Activated T-helper 1 cell treated with anti-CD3 and anti-CD28 coated beads, Interleukin-12 subunit alpha, Interleukin-12 subunit beta, Interleukin-2, Interleukin-4 antibody, amounts not matched to agents 30 ng/mL and 10 ng/mL and 1 ng/mL, durations not matched to agents 14 hours and 24 hours and 36 hours (primary cell): ENCODE data around the gene ADAM19. TPM values are rescaled to one million over a fixed set of nuclear protein-coding genes. Genes with fewer than 3 reads are reported as not detected.

Source experiments
- DNase-seq: peaks from one replicate; pipeline ENCODE4 v3.0.0; 2021; ENCODE audit warnings: low spot score
- H3K27ac Mint-ChIP-seq: one replicate; pipeline ENCODE4 v1.8.0; 2021; ENCODE audit warnings: mild to moderate bottlenecking, mixed read lengths
- H3K27me3 Mint-ChIP-seq: one replicate; pipeline ENCODE4 v1.8.0; 2022; ENCODE audit warnings: mild to moderate bottlenecking, moderate library complexity, mixed read lengths; ENCODE audit not compliant: insufficient read depth
- H3K36me3 Mint-ChIP-seq: one replicate; pipeline ENCODE4 v1.8.0; 2021; ENCODE audit warnings: low read depth, mixed read lengths
- H3K4me1 Mint-ChIP-seq: one replicate; pipeline ENCODE4 v1.8.0; 2021; ENCODE audit warnings: low read depth, mixed read lengths
- H3K4me3 Mint-ChIP-seq: one replicate; pipeline ENCODE4 v1.8.0; 2021; ENCODE audit warnings: mild to moderate bottlenecking, moderate library complexity, mixed read lengths
- H3K9me3 Mint-ChIP-seq: one replicate; pipeline ENCODE4 v1.8.0; 2021; ENCODE audit warnings: mixed read lengths
- intact Hi-C: fragments of 100-400 bp; cut with micrococcal nuclease; formaldehyde crosslinking; loops from one replicate; pipeline ENCODE4 v1.15.1; 2024
- total RNA-seq: library from RNA; stranded (reverse); gene quantifications from 2 replicates; pipeline ENCODE4 v1.2.3, GENCODE V29; 2022

The ADAM19 gene
- total RNA-seq, 1 donor from 2014 or later, result 341 TPM

- Mint-ChIP-seq H3K4me3 (no peak overlapping the region), H3K4me1 (peaks cover 69% of the 10 kb centered on the region), H3K9me3 (no peaks in the 10 kb centered on the region), H3K27me3 (no peaks in the 10 kb centered on the region), H3K36me3 (peaks cover 78% of the 10 kb centered on the region), H3K27ac (no peak overlapping the region)
- DNase-seq, result no peak
- intact Hi-C loops, result loop anchor here (5.0 kb wide), 1 partner anchor 208 kb away; no protein-coding TSS in a partner anchor
Measured at GRCh38 chr5:157509587-157509986, 66.0 kb downstream of the ADAM19 start.

- DNase-seq, result no peak
- Mint-ChIP-seq H3K27ac (peak overlapping the region; percentile 86), H3K36me3 (peaks cover 81% of the 10 kb centered on the region), H3K9me3 (no peaks in the 10 kb centered on the region), H3K4me1 (peaks cover 66% of the 10 kb centered on the region), H3K27me3 (no peaks in the 10 kb centered on the region), H3K4me3 (no peak overlapping the region)
- intact Hi-C loops, result loop anchor here (5.0 kb wide), 1 partner anchor 208 kb away; no protein-coding TSS in a partner anchor
Measured at GRCh38 chr5:157509093-157509492, 66.5 kb downstream of the ADAM19 start.

GRCh38 chr5:157506981-157507780 lies 68.4 kb downstream of the ADAM19 start:
- Mint-ChIP-seq H3K4me3 (no peak overlapping the region), H3K36me3 (peaks cover 76% of the 10 kb centered on the region), H3K4me1 (peaks cover 59% of the 10 kb centered on the region), H3K27ac (peak overlapping the region; percentile 79), H3K9me3 (no peaks in the 10 kb centered on the region), H3K27me3 (no peaks in the 10 kb centered on the region)
- intact Hi-C loops, result loop anchor here (5.0 kb wide), 1 partner anchor 210 kb away; no protein-coding TSS in a partner anchor
- no peak for DNase-seq

GRCh38 chr5:157506066-157506590 lies 69.4 kb downstream of the ADAM19 start:
- H3K4me1 Mint-ChIP-seq, result peaks cover 59% of the 10 kb centered on the region
- intact Hi-C loops, result loop anchor here (5.0 kb wide), 1 partner anchor 211 kb away; no protein-coding TSS in a partner anchor
- H3K27me3 Mint-ChIP-seq, result no peaks in the 10 kb centered on the region
- no peaks in the 10 kb centered on the region for H3K9me3 Mint-ChIP-seq
- no peak for DNase-seq
- no peak overlapping the region for H3K4me3 Mint-ChIP-seq
- H3K27ac Mint-ChIP-seq, result peak overlapping the region; percentile 56
- peaks cover 76% of the 10 kb centered on the region for H3K36me3 Mint-ChIP-seq

GRCh38 chr5:157505496-157505895 lies 70.1 kb downstream of the ADAM19 start:
- Mint-ChIP-seq H3K9me3 (no peaks in the 10 kb centered on the region), H3K36me3 (peaks cover 78% of the 10 kb centered on the region), H3K27ac (peak overlapping the region; percentile 56), H3K27me3 (no peaks in the 10 kb centered on the region), H3K4me1 (peaks cover 60% of the 10 kb centered on the region), H3K4me3 (no peak overlapping the region)
- intact Hi-C loops, result loop anchor here (5.0 kb wide), 1 partner anchor 212 kb away; no protein-coding TSS in a partner anchor
- no peak for DNase-seq

- Mint-ChIP-seq H3K27me3 (no peaks in the 10 kb centered on the region), H3K4me3 (no peak overlapping the region), H3K9me3 (no peaks in the 10 kb centered on the region), H3K36me3 (peaks cover 80% of the 10 kb centered on the region), H3K27ac (peak overlapping the region; percentile 25), H3K4me1 (peaks cover 63% of the 10 kb centered on the region)
- no peak for DNase-seq
- intact Hi-C loops, result no loop called here
Measured at GRCh38 chr5:157504053-157504452, 71.5 kb downstream of the ADAM19 start.

- intact Hi-C loops, result no loop called here
- H3K9me3 Mint-ChIP-seq, result no peaks in the 10 kb centered on the region
- H3K4me1 Mint-ChIP-seq, result peaks cover 52% of the 10 kb centered on the region
- no peak overlapping the region for H3K4me3 Mint-ChIP-seq
- no peak for DNase-seq
- peaks cover 70% of the 10 kb centered on the region for H3K36me3 Mint-ChIP-seq
- H3K27ac Mint-ChIP-seq, result peak overlapping the region; percentile 82
- no peaks in the 10 kb centered on the region for H3K27me3 Mint-ChIP-seq
Measured at GRCh38 chr5:157502143-157502647, 73.4 kb downstream of the ADAM19 start.

GRCh38 chr5:157497875-157498611 lies 77.5 kb downstream of the ADAM19 start:
- Mint-ChIP-seq H3K27me3 (no peaks in the 10 kb centered on the region), H3K4me1 (peaks cover 52% of the 10 kb centered on the region), H3K27ac (no peak overlapping the region), H3K36me3 (peaks cover 65% of the 10 kb centered on the region), H3K4me3 (no peak overlapping the region), H3K9me3 (no peaks in the 10 kb centered on the region)
- no peak for DNase-seq
- intact Hi-C loops, result loop anchor here (1.0 kb wide), 1 partner anchor 12 kb away; no protein-coding TSS in a partner anchor

- Mint-ChIP-seq H3K9me3 (no peaks in the 10 kb centered on the region), H3K27ac (peak overlapping the region; percentile 77), H3K27me3 (no peaks in the 10 kb centered on the region), H3K4me3 (no peak overlapping the region), H3K4me1 (peaks cover 45% of the 10 kb centered on the region), H3K36me3 (peaks cover 62% of the 10 kb centered on the region)
- intact Hi-C loops, result loop anchor here (1.0 kb wide), 1 partner anchor 11 kb away; no protein-coding TSS in a partner anchor
- no peak for DNase-seq
Measured at GRCh38 chr5:157496864-157497263, 78.7 kb downstream of the ADAM19 start.

- peaks cover 58% of the 10 kb centered on the region for H3K36me3 Mint-ChIP-seq
- peak overlapping the region; percentile 80 for H3K27ac Mint-ChIP-seq
- intact Hi-C loops, result no loop called here
- no peak overlapping the region for H3K4me3 Mint-ChIP-seq
- no peaks in the 10 kb centered on the region for H3K9me3 Mint-ChIP-seq
- H3K4me1 Mint-ChIP-seq, result peaks cover 36% of the 10 kb centered on the region
- H3K27me3 Mint-ChIP-seq, result no peaks in the 10 kb centered on the region
- DNase-seq, result no peak
Measured at GRCh38 chr5:157494178-157494832, 81.3 kb downstream of the ADAM19 start.

- no peaks in the 10 kb centered on the region for H3K27me3 Mint-ChIP-seq
- peaks cover 70% of the 10 kb centered on the region for H3K36me3 Mint-ChIP-seq
- no peak overlapping the region for H3K4me3 Mint-ChIP-seq
- H3K4me1 Mint-ChIP-seq, result peaks cover 48% of the 10 kb centered on the region
- no peaks in the 10 kb centered on the region for H3K9me3 Mint-ChIP-seq
- DNase-seq, result no peak
- intact Hi-C loops, result no loop called here
- H3K27ac Mint-ChIP-seq, result peak overlapping the region; percentile 77
Measured at GRCh38 chr5:157492886-157493285, 82.7 kb downstream of the ADAM19 start.

GRCh38 chr5:157491471-157491995 lies 84.0 kb downstream of the ADAM19 start:
- peaks cover 75% of the 10 kb centered on the region for H3K36me3 Mint-ChIP-seq

More at GRCh38 chr5:157491471-157491995, 84.0 kb downstream of the ADAM19 start:
- Mint-ChIP-seq H3K4me3 (no peak overlapping the region), H3K27me3 (no peaks in the 10 kb centered on the region), H3K27ac (peak overlapping the region; percentile 44), H3K4me1 (peaks cover 55% of the 10 kb centered on the region), H3K9me3 (no peaks in the 10 kb centered on the region)
- intact Hi-C loops, result no loop called here
- DNase-seq, result no peak
